ENCODE results near the gene CNTN5.

Gene CNTN5

GRCh38 chr11:100353083-100353482 is 1332.3 kb downstream of the CNTN5 start:
- Histone ChIP-seq H3K9me3 (ENCODE audit: control insufficient read depth, insufficient read depth, low read depth, low read length) (no peaks in the 10 kb centered on the region), H3K4me3 (ENCODE audit: low read depth, low read length) (no peak overlapping the region), H3K36me3 (ENCODE audit: control insufficient read depth in 2 of 2, insufficient read depth in 1 of 2, low read length in 2 of 2) (no peaks in the 10 kb centered on the region), H3K4me1 (ENCODE audit: control insufficient read depth, insufficient read depth, low read length) (no peaks in the 10 kb centered on the region), H3K27ac (ENCODE audit: extremely low read depth, low read depth, low read length) (no peak overlapping the region)
- POLR2A ChIA-PET: no interaction called here
- TF ChIP-seq ZNF600 (tag by site-specific recombination; IDR thresholded peaks at IDR 0.05) (no peak), ZNF112 (tag by site-specific recombination; IDR thresholded peaks at IDR 0.05) (no peak), ZNF560 (tag by site-specific recombination; IDR thresholded peaks at IDR 0.05; ENCODE audit: borderline replicate concordance) (no peak), ZFHX2 (tag by site-specific recombination; conservative IDR thresholded peaks at IDR 0.05) (no peak), ZNF768 (tag by site-specific recombination; IDR thresholded peaks at IDR 0.05) (no peak), ZSCAN16 (tag by site-specific recombination; IDR thresholded peaks at IDR 0.05) (no peak), ZNF549 (tag by site-specific recombination; IDR thresholded peaks at IDR 0.05) (no peak), ZNF133 (tag by site-specific recombination; IDR thresholded peaks at IDR 0.05) (no peak)
- CTCF ChIA-PET: no interaction called here

GRCh38 chr11:100354736-100355135 is 1334.0 kb downstream of the CNTN5 start:
- no peaks in the 10 kb centered on the region for H3K4me1 ChIP-seq (ENCODE audit: control insufficient read depth, insufficient read depth, low read length)
- POLR2A ChIA-PET: no interaction called here
- CTCF ChIA-PET: no interaction called here
- H3K36me3 ChIP-seq (ENCODE audit: control insufficient read depth in 2 of 2, insufficient read depth in 1 of 2, low read length in 2 of 2): no peaks in the 10 kb centered on the region
- no peak overlapping the region for H3K4me3 ChIP-seq (ENCODE audit: low read depth, low read length)
- TF ChIP-seq ZNF645 (tag by site-specific recombination; IDR thresholded peaks at IDR 0.05): no peak
- no peak for TF ChIP-seq ZSCAN16 (tag by site-specific recombination; IDR thresholded peaks at IDR 0.05)
- TF ChIP-seq ZBTB44 (tag by site-specific recombination; IDR thresholded peaks at IDR 0.05): no peak
- no peak for TF ChIP-seq PBX3 (CRISPR knock-in tag; IDR thresholded peaks at IDR 0.05)
- no peak for TF ChIP-seq ZBTB48 (tag by site-specific recombination; IDR thresholded peaks at IDR 0.05)
- no peak for TF ChIP-seq KLF7 (tag by site-specific recombination; IDR thresholded peaks at IDR 0.05; ENCODE audit: borderline replicate concordance)
- TF ChIP-seq ZEB2 (tag by site-specific recombination; IDR thresholded peaks at IDR 0.05): no peak
- no peak for TF ChIP-seq YY2 (tag by site-specific recombination; IDR thresholded peaks at IDR 0.05)
- no peak for TF ChIP-seq GLI4 (tag by site-specific recombination; IDR thresholded peaks at IDR 0.05)
- no peak for TF ChIP-seq ZNF707 (tag by site-specific recombination; IDR thresholded peaks at IDR 0.05)
- TF ChIP-seq ZNF600 (tag by site-specific recombination; IDR thresholded peaks at IDR 0.05): no peak
- no peak for TF ChIP-seq GLIS2 (tag by site-specific recombination; IDR thresholded peaks at IDR 0.05)
- TF ChIP-seq ZBTB7A (tag by site-specific recombination; IDR thresholded peaks at IDR 0.05; ENCODE audit: low read depth): no peak
- no peak for TF ChIP-seq ZNF175 (tag by site-specific recombination; IDR thresholded peaks at IDR 0.05)
- no peak for TF ChIP-seq ZNF639 (tag by site-specific recombination; IDR thresholded peaks at IDR 0.05)
- TF ChIP-seq ZNF544 (tag by site-specific recombination; IDR thresholded peaks at IDR 0.05): no peak
- no peak for TF ChIP-seq ZNF837 (tag by site-specific recombination; IDR thresholded peaks at IDR 0.05)
- TF ChIP-seq ZNF239 (tag by site-specific recombination; IDR thresholded peaks at IDR 0.05): no peak
- TF ChIP-seq RBAK (tag by site-specific recombination; IDR thresholded peaks at IDR 0.05): no peak
- no peak overlapping the region for H3K27ac ChIP-seq (ENCODE audit: extremely low read depth, low read depth, low read length)
- H3K9me3 ChIP-seq (ENCODE audit: control insufficient read depth, insufficient read depth, low read depth, low read length): no peaks in the 10 kb centered on the region

Data from HEK293 (cell line).